GM12891 (cell line): ENCODE results near the gene MGST3.
"Not testable (repeated sequence)": the region's sequence is repeated elsewhere in the genome, so short reads cannot be mapped to it uniquely, and the experiment has no call there.

Experiments
- DNase-seq: peaks from one replicate; pipeline ENCODE4 v3.0.0; 2011; ENCODE audit warnings: low spot score; ENCODE audit not compliant: insufficient read length
- FAIRE-seq: peaks from 2 replicates; lab custom pipeline; 2011; peaks lifted over from hg19 to GRCh38; lab: Jason Lieb, UNC
- PAX5 ChIP-seq: IDR thresholded peaks from 2 replicates; pipeline ENCODE4 v1.6.1; 2011; ENCODE audit warnings: low read length, moderate library complexity, mild to moderate bottlenecking; ENCODE audit not compliant: insufficient read depth, severe bottlenecking
- POLR2A ChIP-seq: IDR thresholded peaks from 2 replicates; pipeline ENCODE4 v1.6.1; 2011; ENCODE audit warnings: low read depth, low read length, control low read depth
- POLR2AphosphoS5 ChIP-seq: IDR thresholded peaks from 2 replicates; pipeline ENCODE4 v1.6.1; 2011; ENCODE audit warnings: low read depth, low read length, control low read depth
- POU2F2 ChIP-seq: IDR thresholded peaks from 2 replicates; pipeline ENCODE4 v1.6.1; 2011; ENCODE audit warnings: low read depth, mild to moderate bottlenecking, control low read depth, low read length, moderate library complexity
- SPI1 ChIP-seq: IDR thresholded peaks from 2 replicates; pipeline ENCODE4 v1.6.1; 2011; ENCODE audit warnings: low read depth, low read length, control low read depth
- TAF1 ChIP-seq: IDR thresholded peaks from 2 replicates; pipeline ENCODE4 v1.6.1; 2011; ENCODE audit warnings: low read depth, low read length, control low read depth

The MGST3 gene

GRCh38 chr1:165696625-165697100 is 65.6 kb downstream of the MGST3 start:
- DNase-seq, result no peak
- no peak for FAIRE-seq
- TF ChIP-seq POLR2AphosphoS5 (no peak), POLR2A (no peak), PAX5 (no peak), TAF1 (no peak), POU2F2 (no peak), SPI1 (no peak)

GRCh38 chr1:165697491-165697880 is 66.5 kb downstream of the MGST3 start:
- no peak for FAIRE-seq
- TF ChIP-seq PAX5 (no peak), TAF1 (no peak), POU2F2 (no peak), POLR2AphosphoS5 (no peak), POLR2A (no peak), SPI1 (no peak)
- no peak for DNase-seq

GRCh38 chr1:165697881-165698760 is 67.1 kb downstream of the MGST3 start, which contains the start of gene ALDH9A1:
ALDH9A1 (minus strand) TSS chr1:165698562; CDS start chr1:165698558, 4 bp downstream.
- DNase-seq (peak; percentile 67), FAIRE-seq (peak; percentile 85)
- peak; percentile 73; the same call in 1 of the 2 replicates for TF ChIP-seq TAF1
- TF ChIP-seq PAX5, result no peak
- peak; percentile 83 for TF ChIP-seq POLR2AphosphoS5
- peak; percentile 50; the same call in 1 of the 2 replicates for TF ChIP-seq POU2F2
- no peak for TF ChIP-seq SPI1
- peak; percentile 68 for TF ChIP-seq POLR2A

GRCh38 chr1:165698761-165699052 is 67.7 kb downstream of the MGST3 start:
- TF ChIP-seq TAF1, result no peak
- peak; percentile 16; the same call in 1 of the 2 replicates for TF ChIP-seq SPI1
- TF ChIP-seq POU2F2, result no peak
- TF ChIP-seq POLR2A, result no peak
- TF ChIP-seq POLR2AphosphoS5, result no peak
- no peak for TF ChIP-seq PAX5
- no peak for FAIRE-seq
- DNase-seq, result no peak

- DNase-seq (no peak), FAIRE-seq (no peak)
- no peak for TF ChIP-seq POLR2AphosphoS5
- TF ChIP-seq TAF1, result no peak
- TF ChIP-seq SPI1, result no peak
- no peak for TF ChIP-seq POU2F2
- TF ChIP-seq PAX5, result no peak
- TF ChIP-seq POLR2A, result no peak
These were observed 68.5 kb downstream of the MGST3 start for GRCh38 chr1:165699577-165699976.

GRCh38 chr1:165701922-165702321 is 70.9 kb downstream of the MGST3 start:
- DNase-seq, FAIRE-seq: not testable (repeated sequence)

GRCh38 chr1:165703648-165704047 is 72.6 kb downstream of the MGST3 start:
- DNase-seq (no peak), FAIRE-seq (peak; percentile 31)
- TF ChIP-seq TAF1, result no peak
- no peak for TF ChIP-seq POU2F2
- no peak for TF ChIP-seq SPI1
- TF ChIP-seq POLR2A, result no peak
- no peak for TF ChIP-seq PAX5
- TF ChIP-seq POLR2AphosphoS5, result no peak
